SK-N-SH (cell line): ENCODE results near the gene FRMD3.

Experiments used
- EZH2phosphoT487 ChIP-seq: fragments of 200-600 bp; sonication (generic); IDR thresholded peaks from 2 replicates; pipeline ENCODE4 v1.6.1; 2017; ENCODE audit warnings: low read depth, mixed run types, mild to moderate bottlenecking, antibody characterized with exemption, moderate library complexity, borderline replicate concordance
- POLR2AphosphoS5 ChIP-seq: IDR thresholded peaks from 2 replicates; pipeline ENCODE4 v1.6.1; 2012; ENCODE audit warnings: low read depth, low read length
- RAD21 ChIP-seq: IDR thresholded peaks from 2 replicates; pipeline ENCODE4 v1.6.1; 2012; ENCODE audit warnings: mild to moderate bottlenecking, low read length
- SIN3A ChIP-seq: IDR thresholded peaks from 2 replicates; pipeline ENCODE4 v1.6.1; 2012; ENCODE audit warnings: low read depth, mild to moderate bottlenecking, low read length, moderate library complexity, borderline replicate concordance
- YY1 ChIP-seq: IDR thresholded peaks from 2 replicates; pipeline ENCODE4 v1.4.0; 2012; ENCODE audit warnings: low read depth, mild to moderate bottlenecking
- TF ChIP-seq, protein P1 (sequence below): fragments of 200-600 bp; sonication (generic); IDR thresholded peaks from 2 replicates; pipeline ENCODE4 v1.6.1; 2017; ENCODE audit warnings: antibody characterized with exemption, mild to moderate bottlenecking, moderate library complexity
- TF ChIP-seq, protein P2 (sequence below): fragments of 150-350 bp; IDR thresholded peaks from 2 replicates; pipeline ENCODE4 v1.6.1; 2017; ENCODE audit warnings: antibody characterized with exemption, low read length, low read depth, borderline replicate concordance

DNA sequence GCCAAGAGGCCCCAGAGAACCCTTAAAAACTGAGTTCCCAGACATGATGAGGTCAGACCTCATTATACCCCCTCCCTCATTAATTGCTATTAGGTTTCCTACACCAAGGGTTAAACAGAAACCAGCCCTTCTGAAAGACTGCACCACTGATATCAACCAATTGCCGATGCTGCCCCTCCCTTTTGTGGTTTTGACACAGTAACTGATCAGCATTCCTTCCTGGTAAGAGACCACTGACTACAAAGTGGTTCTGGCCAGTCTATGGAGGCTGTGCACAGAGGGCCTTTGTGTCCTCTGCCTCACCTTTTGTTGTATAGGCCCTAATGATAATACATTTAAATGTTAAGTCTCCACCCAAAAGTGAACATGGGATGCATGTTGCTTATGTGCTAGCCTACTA is 201.5 kb downstream of the FRMD3 start:
- TF ChIP-seq SIN3A: no peak
- TF ChIP-seq POLR2AphosphoS5: no peak
- no peak for TF ChIP-seq YY1
- TF ChIP-seq RAD21: no peak
- TF ChIP-seq, protein P1, sequence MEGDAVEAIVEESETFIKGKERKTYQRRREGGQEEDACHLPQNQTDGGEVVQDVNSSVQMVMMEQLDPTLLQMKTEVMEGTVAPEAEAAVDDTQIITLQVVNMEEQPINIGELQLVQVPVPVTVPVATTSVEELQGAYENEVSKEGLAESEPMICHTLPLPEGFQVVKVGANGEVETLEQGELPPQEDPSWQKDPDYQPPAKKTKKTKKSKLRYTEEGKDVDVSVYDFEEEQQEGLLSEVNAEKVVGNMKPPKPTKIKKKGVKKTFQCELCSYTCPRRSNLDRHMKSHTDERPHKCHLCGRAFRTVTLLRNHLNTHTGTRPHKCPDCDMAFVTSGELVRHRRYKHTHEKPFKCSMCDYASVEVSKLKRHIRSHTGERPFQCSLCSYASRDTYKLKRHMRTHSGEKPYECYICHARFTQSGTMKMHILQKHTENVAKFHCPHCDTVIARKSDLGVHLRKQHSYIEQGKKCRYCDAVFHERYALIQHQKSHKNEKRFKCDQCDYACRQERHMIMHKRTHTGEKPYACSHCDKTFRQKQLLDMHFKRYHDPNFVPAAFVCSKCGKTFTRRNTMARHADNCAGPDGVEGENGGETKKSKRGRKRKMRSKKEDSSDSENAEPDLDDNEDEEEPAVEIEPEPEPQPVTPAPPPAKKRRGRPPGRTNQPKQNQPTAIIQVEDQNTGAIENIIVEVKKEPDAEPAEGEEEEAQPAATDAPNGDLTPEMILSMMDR: no peak
- TF ChIP-seq EZH2phosphoT487: no peak
- TF ChIP-seq, protein P2, sequence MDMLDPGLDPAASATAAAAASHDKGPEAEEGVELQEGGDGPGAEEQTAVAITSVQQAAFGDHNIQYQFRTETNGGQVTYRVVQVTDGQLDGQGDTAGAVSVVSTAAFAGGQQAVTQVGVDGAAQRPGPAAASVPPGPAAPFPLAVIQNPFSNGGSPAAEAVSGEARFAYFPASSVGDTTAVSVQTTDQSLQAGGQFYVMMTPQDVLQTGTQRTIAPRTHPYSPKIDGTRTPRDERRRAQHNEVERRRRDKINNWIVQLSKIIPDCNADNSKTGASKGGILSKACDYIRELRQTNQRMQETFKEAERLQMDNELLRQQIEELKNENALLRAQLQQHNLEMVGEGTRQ: no peak
